Ishikawa (cell line): ENCODE measurements around the gene HTRA1.

Experiments
- EGR1 ChIP-seq: IDR thresholded peaks from 2 replicates; pipeline ENCODE4 v1.6.1; 2012
- EP300 ChIP-seq: IDR thresholded peaks from 2 replicates; pipeline ENCODE4 v1.6.1; 2012; ENCODE audit warnings: borderline replicate concordance
- FOXM1 ChIP-seq: IDR thresholded peaks from 2 replicates; pipeline ENCODE4 v1.6.1; 2012; ENCODE audit warnings: low read depth, borderline replicate concordance
- RAD21 ChIP-seq: IDR thresholded peaks from 2 replicates; pipeline ENCODE4 v1.6.1; 2012; ENCODE audit warnings: low read depth

GRCh38 chr10:122510736-122511135 lies 49.4 kb downstream of the HTRA1 start:
- TF ChIP-seq EGR1 (no peak), RAD21 (peak; percentile 39), EP300 (no peak), FOXM1 (no peak)
